ENCODE results near the gene TFEC. TPM values are rescaled to one million over a fixed set of nuclear protein-coding genes. Genes with fewer than 3 reads are reported as not detected.
"Not testable (repeated sequence)": the region's sequence is repeated elsewhere in the genome, so short reads cannot be mapped to it uniquely, and the experiment has no call there.

The TFEC gene
- total and polyA plus RNA-seq, 10 donors: 6.8 to 55.7 (median 34.1) TPM

GRCh38 chr7:115933471-115933870 lies 97.1 kb downstream of the TFEC start:
- 77 to 88% (median 82%) methylated on average over 4 of the region's 4 CpGs for WGBS, 5 donors
- intact Hi-C loops (cut with DNase I; ENCODE audit: low total_unique reads): no loop called here
- no peaks in the 10 kb centered on the region for H3K4me1 ChIP-seq

GRCh38 chr7:115932880-115933279 lies 97.7 kb downstream of the TFEC start:
- intact Hi-C loops (cut with DNase I; ENCODE audit: low total_unique reads): no loop called here
- no peak for DNase-seq
- H3K4me1 ChIP-seq: no peaks in the 10 kb centered on the region
- TF ChIP-seq POLR2A (IDR thresholded peaks at IDR 0.05): no peak
- no peak for TF ChIP-seq CTCF (IDR thresholded peaks at IDR 0.05 in 8 of 11, conservative IDR thresholded peaks at IDR 0.05 in 3 of 11)
- TF ChIP-seq POLR2AphosphoS5 (IDR thresholded peaks at IDR 0.05): no peak
- H3K9me3 ChIP-seq: peaks cover 0 to 5% (median 0%) of the 10 kb centered on the region in 8 donors
- no peaks in the 10 kb centered on the region for H3K36me3 ChIP-seq
- H3K27me3 ChIP-seq (replicated peaks in 1 of 7): no peaks in the 10 kb centered on the region
- H3K27ac ChIP-seq: no peak overlapping the region
- H3K4me3 ChIP-seq: no peak overlapping the region
- 62 to 74% (median 67%) methylated on average over 2 of the region's 2 CpGs for WGBS, 5 donors

More at GRCh38 chr7:115933471-115933870, 97.1 kb downstream of the TFEC start:
- no peak overlapping the region for H3K27ac ChIP-seq
- H3K27me3 ChIP-seq (replicated peaks in 1 of 7): no peaks in the 10 kb centered on the region
- no peak for DNase-seq
- no peak overlapping the region for H3K4me3 ChIP-seq
- TF ChIP-seq POLR2A (IDR thresholded peaks at IDR 0.05) (no peak), CTCF (IDR thresholded peaks at IDR 0.05 in 8 of 11, conservative IDR thresholded peaks at IDR 0.05 in 3 of 11) (no peak), POLR2AphosphoS5 (IDR thresholded peaks at IDR 0.05) (no peak)
- H3K36me3 ChIP-seq: no peaks in the 10 kb centered on the region
- H3K9me3 ChIP-seq: peaks cover 0 to 5% (median 0%) of the 10 kb centered on the region in 8 donors

GRCh38 chr7:115930184-115930583 lies 100.4 kb downstream of the TFEC start:
- 87 to 99% (median 93%) methylated on average over 3 to 4 of the region's 4 CpGs for WGBS, 5 donors
- H3K27ac ChIP-seq, H3K4me1 ChIP-seq: not testable (repeated sequence)

GRCh38 chr7:115929736-115930135 lies 100.8 kb downstream of the TFEC start:
- intact Hi-C loops (cut with DNase I; ENCODE audit: low total_unique reads); H3K4me1 ChIP-seq; H3K9me3 ChIP-seq; H3K27me3 ChIP-seq (replicated peaks in 1 of 7); H3K4me3 ChIP-seq; H3K36me3 ChIP-seq; DNase-seq; H3K27ac ChIP-seq: not testable (repeated sequence)
- WGBS, 5 donors: 88 to 95% (median 93%) methylated on average over 3 of the region's 3 CpGs

More at GRCh38 chr7:115930184-115930583, 100.4 kb downstream of the TFEC start:
- H3K27me3 ChIP-seq (replicated peaks in 1 of 7); DNase-seq; intact Hi-C loops (cut with DNase I; ENCODE audit: low total_unique reads); H3K4me3 ChIP-seq; H3K36me3 ChIP-seq; H3K9me3 ChIP-seq: not testable (repeated sequence)

GRCh38 chr7:115924411-115924810 lies 106.2 kb downstream of the TFEC start:
- TF ChIP-seq POLR2AphosphoS5 (IDR thresholded peaks at IDR 0.05): no peak
- no peak for TF ChIP-seq POLR2A (IDR thresholded peaks at IDR 0.05)
- TF ChIP-seq CTCF (IDR thresholded peaks at IDR 0.05 in 8 of 11, conservative IDR thresholded peaks at IDR 0.05 in 3 of 11): no peak
- H3K9me3 ChIP-seq: no peaks in the 10 kb centered on the region
- no peak for DNase-seq
- no peaks in the 10 kb centered on the region for H3K4me1 ChIP-seq
- WGBS, 5 donors: 75 to 92% (median 83%) methylated on average over 2 of the region's 2 CpGs
- no peak overlapping the region for H3K4me3 ChIP-seq
- no peaks in the 10 kb centered on the region for H3K27me3 ChIP-seq (replicated peaks in 1 of 7)
- H3K36me3 ChIP-seq: no peaks in the 10 kb centered on the region
- no peak overlapping the region for H3K27ac ChIP-seq
- intact Hi-C loops (cut with DNase I; ENCODE audit: low total_unique reads): no loop called here

All from spleen (tissue), 11 donors.